Keratinocyte (primary cell): ENCODE measurements around the gene CBX8.

Source experiments
- EZH2 ChIP-seq: IDR thresholded peaks from one replicate; pipeline ENCODE4 v1.6.1; 2012; ENCODE audit warnings: inconsistent platforms, mild to moderate bottlenecking, low read length, moderate library complexity
- TF ChIP-seq, protein P1 (sequence below), 3 experiments: IDR thresholded peaks in 1 of 3; conservative IDR thresholded peaks in 1 of 3; optimal IDR thresholded peaks in 1 of 3; 2 replicates in 2 of 3; 3 replicates in 1 of 3; pipeline versions ENCODE3 to v1.5.1; 2011; ENCODE audit warnings: low read length in 3 of 3, mild to moderate bottlenecking in 3 of 3, moderate library complexity in 2 of 3, control low read depth in 1 of 3, inconsistent platforms in 1 of 3; ENCODE audit not compliant: insufficient read depth in 2 of 3; ENCODE audit errors: extremely low read depth in 1 of 3

DNA sequence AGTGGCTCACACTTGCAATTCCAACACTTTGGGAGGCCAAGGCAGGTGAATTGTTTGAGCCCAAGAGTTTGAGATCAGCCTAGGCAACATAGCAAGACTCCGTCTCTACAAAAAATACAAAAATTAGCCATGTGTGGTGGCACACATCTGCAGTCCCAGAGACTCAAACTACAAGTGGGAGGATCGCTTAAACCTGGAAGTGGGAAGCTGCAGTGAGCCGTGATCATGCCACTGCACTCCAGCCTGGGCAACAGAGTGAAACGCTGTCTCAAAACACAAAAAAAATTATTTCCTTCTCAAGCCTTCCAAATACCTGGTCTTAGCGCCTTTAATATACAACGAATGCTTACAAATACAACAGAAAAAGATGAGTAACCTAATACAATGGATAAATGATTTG is 38.6 kb downstream of the CBX8 start:
- no peak for TF ChIP-seq EZH2
- TF ChIP-seq, protein P1, sequence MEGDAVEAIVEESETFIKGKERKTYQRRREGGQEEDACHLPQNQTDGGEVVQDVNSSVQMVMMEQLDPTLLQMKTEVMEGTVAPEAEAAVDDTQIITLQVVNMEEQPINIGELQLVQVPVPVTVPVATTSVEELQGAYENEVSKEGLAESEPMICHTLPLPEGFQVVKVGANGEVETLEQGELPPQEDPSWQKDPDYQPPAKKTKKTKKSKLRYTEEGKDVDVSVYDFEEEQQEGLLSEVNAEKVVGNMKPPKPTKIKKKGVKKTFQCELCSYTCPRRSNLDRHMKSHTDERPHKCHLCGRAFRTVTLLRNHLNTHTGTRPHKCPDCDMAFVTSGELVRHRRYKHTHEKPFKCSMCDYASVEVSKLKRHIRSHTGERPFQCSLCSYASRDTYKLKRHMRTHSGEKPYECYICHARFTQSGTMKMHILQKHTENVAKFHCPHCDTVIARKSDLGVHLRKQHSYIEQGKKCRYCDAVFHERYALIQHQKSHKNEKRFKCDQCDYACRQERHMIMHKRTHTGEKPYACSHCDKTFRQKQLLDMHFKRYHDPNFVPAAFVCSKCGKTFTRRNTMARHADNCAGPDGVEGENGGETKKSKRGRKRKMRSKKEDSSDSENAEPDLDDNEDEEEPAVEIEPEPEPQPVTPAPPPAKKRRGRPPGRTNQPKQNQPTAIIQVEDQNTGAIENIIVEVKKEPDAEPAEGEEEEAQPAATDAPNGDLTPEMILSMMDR (optimal IDR thresholded peaks at IDR 0.05 in 1 of 3, IDR thresholded peaks at IDR 0.05 in 1 of 3, conservative IDR thresholded peaks at IDR 0.05 in 1 of 3; ENCODE audit: extremely low read depth in 1 of 3, insufficient read depth in 2 of 3, low read length in 3 of 3), result no peak
